ENCODE measurements around the gene SNAPIN. TPM values are rescaled to one million over a fixed set of nuclear protein-coding genes. Genes with fewer than 3 reads are reported as not detected.
A peak's percentile ranks its signal among the peaks of the same experiment; 100 is the strongest.

The SNAPIN gene
- total RNA-seq, 6 experiments from 2014 or later = 14.6 to 33.2 (median 18.0) TPM

DNA sequence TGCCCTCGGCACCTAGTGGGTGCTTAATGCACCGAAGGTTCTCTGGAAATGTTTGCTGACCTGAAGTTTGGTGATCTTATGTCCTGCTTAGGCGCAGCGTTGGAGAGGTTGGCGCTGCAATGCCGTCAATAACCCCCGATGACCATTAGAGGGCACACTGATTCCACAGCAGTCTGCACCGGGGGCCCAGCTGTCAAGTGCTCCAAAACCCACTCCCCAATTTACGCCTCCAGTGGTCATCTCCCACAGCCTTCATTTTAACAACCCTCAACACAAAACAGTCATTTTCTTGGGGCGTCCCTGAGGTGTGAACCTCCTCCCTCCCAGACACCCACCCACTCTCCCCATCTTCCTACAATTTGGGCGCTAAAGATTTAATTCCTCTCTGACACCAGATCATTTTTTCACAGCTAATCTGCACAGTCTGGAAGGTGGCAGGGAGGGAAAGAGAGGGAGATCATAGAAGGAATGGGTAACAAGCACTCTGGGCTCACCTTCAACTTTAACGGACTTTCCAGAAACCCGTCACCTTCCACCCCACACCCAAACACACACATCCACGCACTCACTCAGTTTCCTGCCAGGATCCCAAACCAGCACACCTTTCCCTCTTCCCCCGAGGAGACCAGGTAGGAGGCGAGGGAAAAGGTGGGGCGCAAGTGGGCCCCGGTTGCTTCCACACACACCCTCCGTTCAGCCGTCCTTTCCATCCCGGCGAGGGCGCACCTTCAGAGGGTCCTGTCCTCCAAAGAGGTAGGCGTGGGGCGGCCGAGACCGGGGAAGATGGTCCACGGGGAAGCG lies 19.4 kb downstream of the SNAPIN start:
- H3K9me3 ChIP-seq = no peaks in the 10 kb centered on the region
- WGBS (ENCODE audit: insufficient coverage, low coverage, low lambda C conversion rate, missing lambda C conversion rate) = 4% methylated on average over 27 of the region's 29 CpGs
- intact Hi-C loops (cut with DNase I) = loop anchor here (5.0 to 10.0 kb wide), 3 partner anchors 69 to 307 kb away; partner anchors contain the start of genes RAB13 (in 1 of the 2) and SLC27A3 (in 1 of the 2)
- DNase-seq (peak; percentile 46 to 54 (median 53)), ATAC-seq (peak; percentile 77 to 82 (median 80))
- peaks cover 0 to 7% of the 10 kb centered on the region in 2 donors for H3K27me3 ChIP-seq
- H3K4me1 ChIP-seq = peaks cover 0 to 23% (median 3%) of the 10 kb centered on the region in 4 donors
- peak overlapping the region in 1 of 3 donors; percentile 12 for H3K27ac ChIP-seq
- H3K36me3 ChIP-seq = no peaks in the 10 kb centered on the region
- peak; percentile 83 to 91 (median 88) for TF ChIP-seq CTCF (IDR thresholded peaks at IDR 0.05)
- TF ChIP-seq POLR2A (IDR thresholded peaks at IDR 0.05) = no peak
- peak overlapping the region; percentile 44 to 51 (median 50) for H3K4me3 ChIP-seq

GRCh38 chr1:153678519-153679336 lies 20.2 kb downstream of the SNAPIN start, which contains the start of gene NPR1:
TSS of gene NPR1 (plus strand) at chr1:153678688. CDS start at chr1:153679109, 421 bp downstream.
- ATAC-seq (peak; percentile 69 to 76 (median 75)), DNase-seq (peak in 2 of 3 donors; percentile 58 to 66)
- no peaks in the 10 kb centered on the region for H3K9me3 ChIP-seq
- H3K4me1 ChIP-seq = peaks cover 0 to 23% (median 3%) of the 10 kb centered on the region in 4 donors
- intact Hi-C loops (cut with DNase I) = loop anchor here (5.0 to 10.0 kb wide), 3 partner anchors 69 to 306 kb away; partner anchors contain the start of genes RAB13 (in 1 of the 2) and SLC27A3 (in 1 of the 2)
- peaks cover 0 to 7% of the 10 kb centered on the region in 2 donors for H3K27me3 ChIP-seq
- H3K36me3 ChIP-seq = no peaks in the 10 kb centered on the region
- peak within 1 kb of the TSS; percentile 44 to 51 (median 50) for H3K4me3 ChIP-seq
- no peak for TF ChIP-seq POLR2A (IDR thresholded peaks at IDR 0.05)
- no peak for TF ChIP-seq CTCF (IDR thresholded peaks at IDR 0.05)
- peak within 1 kb of the TSS in 2 of 3 donors; percentile 18 to 28 for H3K27ac ChIP-seq
- WGBS (ENCODE audit: insufficient coverage, low coverage, low lambda C conversion rate, missing lambda C conversion rate) = 0% methylated on average over 18 of the region's 78 CpGs

- H3K4me3 ChIP-seq = peak overlapping the region; percentile 44 to 51 (median 50)
- H3K9me3 ChIP-seq = no peaks in the 10 kb centered on the region
- WGBS (ENCODE audit: insufficient coverage, low coverage, low lambda C conversion rate, missing lambda C conversion rate) = 11% methylated on average over 9 of the region's 73 CpGs
- intact Hi-C loops (cut with DNase I) = loop anchor here (5.0 to 10.0 kb wide), 4 partner anchors 68 to 305 kb away; partner anchors contain the start of genes RAB13 (in 1 of the 2) and SLC27A3 (in 1 of the 2)
- ATAC-seq = peak; percentile 23 to 32 (median 26)
- peak in 2 of 3 donors; percentile 37 to 58 for DNase-seq
- TF ChIP-seq POLR2A (IDR thresholded peaks at IDR 0.05) = no peak
- no peak for TF ChIP-seq CTCF (IDR thresholded peaks at IDR 0.05)
- peaks cover 0 to 7% of the 10 kb centered on the region in 2 donors for H3K27me3 ChIP-seq
- H3K36me3 ChIP-seq = no peaks in the 10 kb centered on the region
- H3K4me1 ChIP-seq = peaks cover 0 to 23% (median 3%) of the 10 kb centered on the region in 4 donors
- H3K27ac ChIP-seq = peak overlapping the region in 2 of 3 donors; percentile 18 to 28
Measured at GRCh38 chr1:153679337-153680119, 21.0 kb downstream of the SNAPIN start.

DNA sequence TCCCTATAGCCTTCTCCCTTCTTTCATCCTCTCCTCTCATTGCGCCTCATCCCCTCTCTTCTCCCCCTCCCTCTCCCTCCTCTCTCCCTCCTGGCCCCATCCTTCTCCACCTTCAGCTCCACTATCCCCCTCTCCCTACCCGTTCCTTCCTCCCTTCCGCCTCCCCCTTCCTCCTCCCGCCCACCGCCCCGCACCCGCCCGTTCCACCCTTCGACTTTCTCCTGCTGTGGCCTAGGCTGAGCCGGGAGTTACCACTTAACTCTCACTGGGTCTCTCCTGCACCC lies 21.6 kb downstream of the SNAPIN start:
- H3K27ac ChIP-seq = no peak overlapping the region
- H3K36me3 ChIP-seq = no peaks in the 10 kb centered on the region
- H3K4me1 ChIP-seq = peaks cover 0 to 23% (median 3%) of the 10 kb centered on the region in 4 donors
- H3K9me3 ChIP-seq = no peaks in the 10 kb centered on the region
- WGBS (ENCODE audit: insufficient coverage, low coverage, low lambda C conversion rate, missing lambda C conversion rate) = 18% methylated on average over 10 of the region's 10 CpGs
- H3K27me3 ChIP-seq = peaks cover 0 to 7% of the 10 kb centered on the region in 2 donors
- H3K4me3 ChIP-seq = peak overlapping the region in 2 of 3 donors; percentile 44 to 50
- DNase-seq = peak in 1 of 3 donors; percentile 12
- no peak for ATAC-seq
- TF ChIP-seq POLR2A (IDR thresholded peaks at IDR 0.05) = no peak
- intact Hi-C loops (cut with DNase I) = loop anchor here in 1 of 2 donors (10.0 kb wide), 1 partner anchor 75 kb away; no protein-coding TSS in a partner anchor

Measured in right lobe of liver (tissue), 6 donors.